ENCODE results near the gene CCDC85B. TPM values are rescaled to one million over a fixed set of nuclear protein-coding genes. Genes with fewer than 3 reads are reported as not detected.
"Not testable (repeated sequence)": the region's sequence is repeated elsewhere in the genome, so short reads cannot be mapped to it uniquely, and the experiment has no call there.

The CCDC85B gene
- total RNA-seq, 1 donor from 2014 or later, result 46.9 TPM

GRCh38 chr11:65885808-65886536 is 4.5 kb upstream of the CCDC85B start:
- intact Hi-C loops (cut with micrococcal nuclease), result no loop called here

GRCh38 chr11:65886826-65887722 is 3.4 kb upstream of the CCDC85B start:
- intact Hi-C loops (cut with micrococcal nuclease), result no loop called here

GRCh38 chr11:65887723-65888162 is 2.7 kb upstream of the CCDC85B start:
- intact Hi-C loops (cut with micrococcal nuclease), result loop anchor here (1.0 kb wide), 3 partner anchors 74 to 175 kb away; partner anchors contain the start of genes BANF1, EIF1AD, KAT5 and SART1

- intact Hi-C loops (cut with micrococcal nuclease), result loop anchor here (1.0 kb wide), 3 partner anchors 73 to 176 kb away; partner anchors contain the start of genes BANF1, EIF1AD, KAT5 and SART1
Measured at GRCh38 chr11:65888163-65888814, 2.2 kb upstream of the CCDC85B start, which contains the start of gene FIBP. TSS of gene FIBP (minus strand) at chr11:65888471. CDS start at chr11:65888418, 53 bp downstream.

GRCh38 chr11:65891219-65892136 is 1.0 kb downstream of the CCDC85B start:
- intact Hi-C loops (cut with micrococcal nuclease), result no loop called here

GRCh38 chr11:65892137-65892540 is 1.7 kb downstream of the CCDC85B start:
- intact Hi-C loops (cut with micrococcal nuclease), result not testable (repeated sequence)

GRCh38 chr11:65892661-65893317 is 2.3 kb downstream of the CCDC85B start:
- intact Hi-C loops (cut with micrococcal nuclease), result no loop called here

GRCh38 chr11:65894034-65894591 is 3.6 kb downstream of the CCDC85B start:
- intact Hi-C loops (cut with micrococcal nuclease), result loop anchor here (1.0 kb wide), 1 partner anchor 62 kb away; no protein-coding TSS in a partner anchor

GRCh38 chr11:65895482-65895981 is 5.1 kb downstream of the CCDC85B start:
- intact Hi-C loops (cut with micrococcal nuclease), result no loop called here

- intact Hi-C loops (cut with micrococcal nuclease), result no loop called here
Measured at GRCh38 chr11:65896034-65896999, 5.8 kb downstream of the CCDC85B start.

- intact Hi-C loops (cut with micrococcal nuclease), result no loop called here
Measured at GRCh38 chr11:65897020-65897471, 6.6 kb downstream of the CCDC85B start.

GRCh38 chr11:65898656-65899355 is 8.3 kb downstream of the CCDC85B start:
- intact Hi-C loops (cut with micrococcal nuclease), result no loop called here

GRCh38 chr11:65899356-65900124 is 9.1 kb downstream of the CCDC85B start:
- intact Hi-C loops (cut with micrococcal nuclease), result loop anchor here (1.0 kb wide), 7 partner anchors 9 to 179 kb away; partner anchors contain the start of genes C11orf68, CCDC85B, DRAP1 and RNASEH2C

GRCh38 chr11:65900125-65900898 is 9.8 kb downstream of the CCDC85B start, which contains the start of gene FOSL1:
TSS of gene FOSL1 (minus strand) at chr11:65900388. CDS start at chr11:65900339, 49 bp downstream.
- intact Hi-C loops (cut with micrococcal nuclease), result loop anchor here (1.0 kb wide), 7 partner anchors 9 to 180 kb away; partner anchors contain the start of genes C11orf68, CCDC85B, DRAP1 and RNASEH2C

GRCh38 chr11:65900899-65901180 is 10.4 kb downstream of the CCDC85B start:
- intact Hi-C loops (cut with micrococcal nuclease), result loop anchor here (1.0 kb wide), 7 partner anchors 8 to 181 kb away; partner anchors contain the start of genes C11orf68, CCDC85B, DRAP1 and RNASEH2C
